ENCODE data around the gene FOXK1.
"Not testable (repeated sequence)": the region's sequence is repeated elsewhere in the genome, so short reads cannot be mapped to it uniquely, and the experiment has no call there.

FOXK1 gene

GRCh38 chr7:4667776-4668509, 14.2 kb upstream of the FOXK1 start:
- no peak for DNase-seq (ENCODE audit: low spot score)

- no peak for DNase-seq (ENCODE audit: low spot score)
Observed at GRCh38 chr7:4668510-4668847, 13.6 kb upstream of the FOXK1 start.

- DNase-seq (ENCODE audit: low spot score): no peak
Observed at GRCh38 chr7:4670791-4671190, 11.3 kb upstream of the FOXK1 start.

GRCh38 chr7:4675771-4676367, 6.2 kb upstream of the FOXK1 start:
- no peak for DNase-seq (ENCODE audit: low spot score)

- not testable (repeated sequence) for DNase-seq (ENCODE audit: low spot score)
Observed at GRCh38 chr7:4677518-4677917, 4.6 kb upstream of the FOXK1 start.

- DNase-seq (ENCODE audit: low spot score): no peak
Observed at GRCh38 chr7:4681218-4681851, 760 bp upstream of the FOXK1 start.

- peak; percentile 29 for DNase-seq (ENCODE audit: low spot score)
Observed at GRCh38 chr7:4682621-4683042, 537 bp downstream of the FOXK1 start.

GRCh38 chr7:4683043-4683883, 1.2 kb downstream of the FOXK1 start:
- no peak for DNase-seq (ENCODE audit: low spot score)

GRCh38 chr7:4683884-4684565, 1.9 kb downstream of the FOXK1 start:
- DNase-seq (ENCODE audit: low spot score): peak; percentile 49

GRCh38 chr7:4684846-4685245, 2.8 kb downstream of the FOXK1 start:
- no peak for DNase-seq (ENCODE audit: low spot score)

- not testable (repeated sequence) for DNase-seq (ENCODE audit: low spot score)
Observed at GRCh38 chr7:4685676-4686075, 3.6 kb downstream of the FOXK1 start.

- no peak for DNase-seq (ENCODE audit: low spot score)
Observed at GRCh38 chr7:4687956-4688355, 5.9 kb downstream of the FOXK1 start.

GRCh38 chr7:4689151-4689550, 7.1 kb downstream of the FOXK1 start:
- DNase-seq (ENCODE audit: low spot score): no peak

- no peak for DNase-seq (ENCODE audit: low spot score)
Observed at GRCh38 chr7:4689668-4690067, 7.6 kb downstream of the FOXK1 start.

- DNase-seq (ENCODE audit: low spot score): no peak
Observed at GRCh38 chr7:4690953-4691856, 9.1 kb downstream of the FOXK1 start.

- no peak for DNase-seq (ENCODE audit: low spot score)
Observed at GRCh38 chr7:4692055-4692454, 10.0 kb downstream of the FOXK1 start.

GRCh38 chr7:4692622-4693021, 10.5 kb downstream of the FOXK1 start:
- not testable (repeated sequence) for DNase-seq (ENCODE audit: low spot score)

- DNase-seq (ENCODE audit: low spot score): no peak
Observed at GRCh38 chr7:4693152-4693551, 11.1 kb downstream of the FOXK1 start.

GRCh38 chr7:4693749-4694148, 11.7 kb downstream of the FOXK1 start:
- DNase-seq (ENCODE audit: low spot score): no peak

- DNase-seq (ENCODE audit: low spot score): no peak
Observed at GRCh38 chr7:4694305-4694704, 12.2 kb downstream of the FOXK1 start.

- no peak for DNase-seq (ENCODE audit: low spot score)
Observed at GRCh38 chr7:4698707-4699275, 16.7 kb downstream of the FOXK1 start.
